GM21737 (cell line): ENCODE results near the gene DDX56.
A peak's percentile ranks its signal among the peaks of the same experiment; 100 is the strongest.

Experiments
- ATAC-seq: cut with Tn5 transposase; IDR thresholded peaks from one replicate; pipeline ENCODE4 v1.9.1; 2021; ENCODE audit warnings: mild to moderate bottlenecking, moderate library complexity; ENCODE audit not compliant: unreplicated experiment

DDX56 gene

DNA sequence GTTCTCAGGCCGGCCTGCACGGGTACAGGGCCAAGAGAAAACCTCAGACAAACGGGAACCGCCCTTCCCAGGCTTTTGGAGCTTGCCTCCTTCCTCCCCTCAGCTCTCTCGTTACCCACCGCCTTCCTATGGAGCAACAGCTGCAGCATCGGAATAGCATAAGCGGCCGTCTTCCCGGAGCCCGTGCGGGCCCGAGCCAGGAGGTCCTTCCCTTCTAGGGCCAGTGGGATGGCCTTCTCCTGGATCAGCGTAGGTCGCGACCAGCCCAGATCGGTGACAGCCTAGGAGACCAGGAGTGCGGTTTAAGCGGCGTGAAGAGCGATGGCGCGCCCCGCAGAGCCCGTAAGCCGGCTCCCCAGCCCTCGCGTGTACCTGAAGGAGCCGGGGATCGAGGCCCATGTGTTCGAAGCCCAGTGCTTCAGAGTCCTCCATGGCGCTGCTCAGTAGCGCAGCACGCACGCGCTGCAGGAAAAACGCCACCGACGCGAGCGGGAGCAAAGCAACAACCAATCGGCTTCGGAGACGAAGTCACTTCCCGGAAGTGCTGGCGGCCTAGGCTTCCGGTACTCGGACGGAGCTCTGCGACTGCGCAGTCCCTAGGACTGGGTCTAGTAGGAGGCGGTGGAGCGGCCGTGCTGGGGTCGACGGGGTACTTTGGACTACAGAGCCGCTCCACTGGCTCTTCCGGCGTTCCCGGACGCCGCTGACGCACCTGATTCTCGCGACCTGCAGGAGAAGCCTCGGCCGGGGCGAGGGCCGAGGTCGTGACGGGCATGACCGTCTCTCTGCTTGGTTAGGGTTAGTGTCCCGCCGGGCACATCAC, at the start of gene DDX56:
TSS of gene DDX56 (minus strand) at position 445 of the 823 bp plus-strand sequence. CDS start at position 432, 13 bp downstream.
- peak; percentile 94 for ATAC-seq

- ATAC-seq = peak; percentile 64
Observed at GRCh38 chr7:44622342-44623151, 48.8 kb upstream of the DDX56 start.

- ATAC-seq = no peak
Observed at GRCh38 chr7:44621750-44622103, 48.0 kb upstream of the DDX56 start.

DNA sequence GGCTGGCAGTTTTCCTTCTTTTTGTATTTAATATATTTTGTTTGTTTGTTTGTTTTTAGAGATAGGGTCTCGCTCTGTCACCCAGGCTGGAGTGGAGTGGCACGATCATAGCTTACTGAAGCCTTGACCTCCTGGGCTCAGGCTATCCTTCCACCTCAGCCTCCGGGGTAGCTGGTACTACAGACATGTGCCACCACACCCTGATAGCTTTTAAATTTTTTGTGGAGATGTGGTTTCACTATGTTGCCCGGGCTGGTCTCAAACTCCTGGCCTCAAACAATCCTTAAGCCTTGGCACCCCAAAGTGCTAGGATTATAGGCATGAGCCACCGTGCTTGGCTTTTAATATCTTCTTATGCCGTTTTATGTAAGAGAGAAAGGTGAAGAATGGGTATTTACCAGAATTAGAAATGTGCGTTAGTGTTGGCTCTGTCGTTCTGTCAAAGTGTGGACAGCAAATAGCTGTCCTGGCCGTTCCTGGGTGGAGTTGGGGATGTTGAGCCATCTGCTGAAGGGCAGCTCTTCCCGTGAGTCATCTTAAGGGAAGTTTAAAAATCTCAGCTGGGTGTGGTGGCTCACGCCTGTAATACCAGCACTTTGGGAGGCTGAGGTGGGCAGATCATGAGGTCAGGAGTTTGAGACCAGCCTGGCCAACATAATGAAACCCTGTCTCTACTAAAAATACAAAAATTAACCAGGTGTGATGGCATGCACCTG, 47.5 kb upstream of the DDX56 start:
- ATAC-seq = no peak

- no peak for ATAC-seq
Observed at GRCh38 chr7:44618753-44619152, 45.0 kb upstream of the DDX56 start.

DNA sequence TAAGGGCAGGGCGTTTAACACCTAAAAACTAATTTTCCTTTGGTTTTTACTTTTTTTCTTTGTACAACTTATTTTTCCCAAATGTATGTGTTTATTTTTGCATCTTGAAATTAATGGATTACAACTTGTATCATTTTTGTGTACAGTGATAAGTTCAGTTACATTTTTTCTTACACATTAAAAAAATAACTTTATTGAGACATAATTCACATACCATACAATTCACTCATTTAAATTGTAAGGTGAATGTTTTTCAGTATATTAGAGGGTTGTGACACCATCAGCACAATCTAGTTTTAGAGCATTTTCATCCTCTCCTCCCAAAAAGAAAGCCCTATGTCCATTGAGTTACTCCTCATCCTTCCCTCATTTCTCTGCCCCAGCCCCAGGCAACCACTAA, 44.3 kb upstream of the DDX56 start:
- no peak for ATAC-seq

DNA sequence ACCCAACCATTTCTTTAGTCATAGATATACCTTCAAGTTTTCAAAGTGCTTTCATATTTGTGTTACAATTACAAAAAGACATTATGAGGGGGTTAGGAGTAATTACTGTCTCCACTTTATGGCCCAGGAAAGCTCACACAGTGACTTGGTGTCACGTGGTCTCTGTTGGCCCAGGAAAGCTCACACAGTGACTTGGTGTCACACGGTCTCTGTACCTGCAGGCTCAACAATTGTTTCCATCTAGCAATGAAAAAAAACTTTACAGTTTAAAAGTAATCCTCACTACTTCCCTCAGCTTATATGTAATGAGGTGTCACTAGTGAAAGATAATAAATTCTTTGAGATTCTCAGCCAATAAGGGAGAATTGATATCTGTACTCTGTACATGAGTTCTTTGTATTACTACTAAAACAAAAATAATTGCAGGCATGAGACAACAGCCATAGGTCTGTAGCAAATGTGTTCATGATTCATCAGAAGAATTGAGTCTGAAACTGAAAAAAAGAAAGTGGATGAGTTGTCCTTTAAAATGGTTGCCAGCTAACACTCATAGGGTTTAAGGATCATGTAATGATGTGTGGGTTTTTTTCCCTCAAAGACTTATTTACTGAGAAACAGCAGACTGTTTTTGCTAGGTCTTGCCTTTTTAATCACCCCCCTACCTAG, 43.6 kb upstream of the DDX56 start:
- ATAC-seq = no peak

DNA sequence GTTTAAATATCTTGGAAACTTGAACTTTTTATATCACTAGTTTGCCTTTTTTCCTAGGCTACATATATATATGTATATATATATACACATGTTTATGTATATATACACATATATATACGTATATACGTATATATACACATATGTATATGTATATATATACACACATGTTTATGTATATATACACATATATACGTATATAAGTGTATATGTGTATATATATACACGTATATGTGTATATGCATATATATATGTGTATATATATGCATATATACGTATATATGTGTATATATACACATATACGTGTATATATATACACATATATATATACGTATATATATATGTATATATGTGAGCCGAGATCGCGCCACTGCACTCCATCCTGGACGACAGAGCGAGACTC, 42.8 kb upstream of the DDX56 start:
- no peak for ATAC-seq

GRCh38 chr7:44615793-44616192, 42.1 kb upstream of the DDX56 start:
- no peak for ATAC-seq

DNA sequence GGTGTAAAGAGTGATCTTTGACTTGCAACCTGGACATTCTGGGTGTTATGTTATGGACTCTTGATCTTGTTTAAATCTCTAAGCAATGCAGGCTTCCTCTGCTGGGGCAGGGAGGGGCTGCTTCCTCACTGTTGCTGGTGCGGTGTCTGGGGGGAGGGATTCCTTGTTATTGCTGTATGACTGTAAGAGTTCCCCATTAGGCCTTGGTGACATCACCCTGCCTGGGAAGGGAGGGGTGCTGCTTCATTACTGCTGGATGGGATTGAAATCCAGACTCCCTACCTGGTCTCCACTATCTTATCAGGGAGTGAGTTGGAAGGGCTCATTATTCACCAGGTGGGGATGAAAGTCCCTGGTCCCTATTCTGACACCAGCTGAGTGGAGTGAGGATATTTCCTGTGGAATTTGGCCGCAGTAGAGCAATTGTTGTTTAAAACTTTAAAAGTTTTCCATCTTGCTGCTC, 41.5 kb upstream of the DDX56 start:
- ATAC-seq = no peak

- ATAC-seq = no peak
Observed at GRCh38 chr7:44609829-44610228, 36.1 kb upstream of the DDX56 start.

DNA sequence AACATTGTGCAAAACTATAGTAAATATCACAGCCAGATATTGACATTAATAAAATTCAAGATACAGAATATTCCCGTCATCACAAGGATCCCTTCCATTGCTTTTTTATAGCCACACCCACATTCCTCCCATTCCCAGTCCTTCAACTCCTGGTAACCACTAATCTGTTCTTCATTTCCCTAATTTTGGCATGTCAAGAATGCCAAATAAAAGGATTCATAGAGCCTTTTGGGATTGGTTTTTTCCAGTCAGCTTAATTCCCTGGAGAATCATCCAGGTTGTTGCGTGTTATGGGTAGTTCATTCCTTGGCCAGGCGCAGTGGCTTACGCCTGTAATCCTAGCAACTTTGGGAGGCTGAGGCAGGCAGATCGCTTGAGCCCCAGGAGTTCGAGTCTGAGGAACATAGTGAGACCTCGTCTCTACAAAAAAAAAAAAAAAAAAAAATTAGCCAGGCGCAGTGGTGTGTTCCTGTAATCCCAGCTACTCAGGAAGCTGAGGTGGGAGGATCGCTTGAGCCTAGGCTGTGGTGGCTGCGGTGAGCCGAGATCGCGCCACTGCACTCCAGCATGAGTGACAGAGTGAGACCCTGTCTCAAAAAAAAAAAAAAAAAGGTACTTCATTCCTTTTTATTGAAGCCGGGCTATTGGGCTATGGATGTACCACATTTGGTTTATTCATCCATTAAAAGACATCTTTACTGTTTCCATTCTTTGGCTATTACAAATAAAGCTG, 35.4 kb upstream of the DDX56 start:
- ATAC-seq = no peak

GRCh38 chr7:44607141-44608068, 33.7 kb upstream of the DDX56 start:
- ATAC-seq = no peak

DNA sequence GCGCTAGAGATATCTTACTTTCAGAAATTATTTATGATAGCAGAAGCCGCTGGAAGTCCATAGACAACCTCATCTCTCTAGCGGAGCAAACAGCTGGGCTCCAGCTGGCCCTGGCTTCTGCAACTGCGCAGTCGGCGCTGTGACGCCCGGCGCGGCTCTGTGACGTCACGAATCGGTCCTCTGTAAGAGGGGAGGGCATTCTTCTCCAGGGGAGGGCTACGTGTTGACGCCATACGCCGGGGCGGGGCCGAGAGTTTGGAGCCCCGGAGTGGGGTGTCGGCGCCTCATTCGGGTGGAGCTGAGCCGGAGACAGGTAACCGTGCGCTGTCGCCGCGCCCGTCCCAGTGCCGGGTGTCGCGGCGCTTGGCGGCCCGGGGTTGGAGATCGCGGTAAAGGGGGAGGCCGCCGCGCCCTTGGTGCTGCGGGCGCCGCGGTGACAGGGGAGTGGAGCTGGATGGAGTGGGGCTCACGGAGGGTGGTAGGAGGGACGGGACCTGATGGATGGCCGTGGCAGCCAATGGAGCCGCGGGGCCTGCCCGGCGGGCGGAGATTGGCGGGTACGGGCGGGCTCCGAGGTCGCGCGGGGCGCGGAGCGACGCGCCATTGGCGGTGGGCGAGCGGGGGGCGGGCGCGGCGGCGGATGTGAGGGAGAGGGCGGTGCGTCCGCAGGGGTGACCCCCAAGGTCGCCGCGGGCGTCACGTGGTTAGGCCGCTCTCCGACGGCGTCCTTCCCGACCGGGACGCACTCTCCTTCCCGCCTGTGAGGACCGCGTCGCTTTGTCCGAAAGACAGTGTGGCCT, 32.8 kb upstream of the DDX56 start, which contains the start of gene OGDH:
TSS of gene OGDH (plus strand) at position 287 of the 800 bp plus-strand sequence. CDS start 17,717 bp downstream, outside the sequence.
- peak; percentile 94 for ATAC-seq

GRCh38 chr7:44604941-44605340, 31.2 kb upstream of the DDX56 start:
- no peak for ATAC-seq

- no peak for ATAC-seq
Observed at GRCh38 chr7:44603193-44603592, 29.5 kb upstream of the DDX56 start.

DNA sequence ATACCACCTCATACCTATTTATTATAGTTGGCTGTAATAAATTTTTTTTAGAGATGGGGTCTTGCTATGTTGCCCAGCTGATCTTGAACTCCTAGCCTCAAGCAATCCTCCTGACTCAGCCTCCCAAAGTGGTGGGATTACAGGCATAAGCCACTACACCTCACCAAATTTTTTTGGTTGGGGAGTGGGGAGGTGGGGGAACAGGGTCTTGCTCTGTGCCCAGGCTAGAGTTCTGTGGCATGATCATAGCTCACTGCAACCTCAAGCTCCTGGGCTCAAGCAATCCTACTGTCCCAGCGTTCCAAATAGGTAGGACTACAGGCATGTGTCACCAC, 28.8 kb upstream of the DDX56 start:
- no peak for ATAC-seq

GRCh38 chr7:44599222-44599621, 25.5 kb upstream of the DDX56 start:
- ATAC-seq = no peak
